ENCODE results near the gene SEC31B.

GRCh38 chr10:100485801-100486495, 33.7 kb downstream of the SEC31B start:
- TF ChIP-seq CTCF (IDR thresholded peaks at IDR 0.05) (no peak), POLR2A (IDR thresholded peaks at IDR 0.05) (no peak)

Data from sigmoid colon (tissue), 3 donors.